GM13976 (cell line): ENCODE measurements around the gene FARS2.

Experiments used
- DNase-seq: peaks from one replicate; pipeline ENCODE4 v3.0.0; 2012; ENCODE audit warnings: low spot score
- CTCF ChIP-seq: IDR thresholded peaks from 2 replicates; pipeline ENCODE4 v1.5.1; 2012; ENCODE audit warnings: borderline replicate concordance, mild to moderate bottlenecking; ENCODE audit not compliant: insufficient read depth; ENCODE audit errors: extremely low read depth, missing control alignments, control extremely low read depth
- in situ Hi-C: fragments of 300-500 bp; cut with MboI; formaldehyde crosslinking; loops from one replicate; pipeline ENCODE4 v1.12.0; 2022; ENCODE audit warnings: low sequenced_read_pairs, mixed read lengths, inconsistent platforms; ENCODE audit not compliant: unreplicated experiment

Gene FARS2

GRCh38 chr6:5634525-5634924, 373.2 kb downstream of the FARS2 start:
- DNase-seq: no peak
- in situ Hi-C loops: no loop called here
- TF ChIP-seq CTCF: no peak

GRCh38 chr6:5636210-5637030, 375.1 kb downstream of the FARS2 start:
- TF ChIP-seq CTCF: no peak
- no peak for DNase-seq
- in situ Hi-C loops: no loop called here

- TF ChIP-seq CTCF: no peak
- no peak for DNase-seq
- in situ Hi-C loops: no loop called here
These were observed 376.4 kb downstream of the FARS2 start for GRCh38 chr6:5637714-5638113.

GRCh38 chr6:5638666-5639065, 377.4 kb downstream of the FARS2 start:
- TF ChIP-seq CTCF: no peak
- no peak for DNase-seq
- in situ Hi-C loops: no loop called here

- TF ChIP-seq CTCF: no peak
- in situ Hi-C loops: no loop called here
- DNase-seq: no peak
These were observed 377.9 kb downstream of the FARS2 start for GRCh38 chr6:5639193-5639592.

GRCh38 chr6:5640614-5641013, 379.3 kb downstream of the FARS2 start:
- DNase-seq: no peak
- no peak for TF ChIP-seq CTCF
- in situ Hi-C loops: no loop called here
